MCF 10A (cell line): ENCODE measurements around the gene TMEM120A. TPM values are rescaled to one million over a fixed set of nuclear protein-coding genes. Genes with fewer than 3 reads are reported as not detected.
"Not testable (repeated sequence)": the region's sequence is repeated elsewhere in the genome, so short reads cannot be mapped to it uniquely, and the experiment has no call there.

Source experiments
- Bru-seq: library from RNA; stranded (reverse); fragments of 400-500 nt; gene quantifications from one replicate; lab custom pipeline; 2021; lab: Mats Ljungman, UMichigan
- BruChase-seq, 2 experiments: library from RNA; stranded (reverse); fragments of 400-500 nt; gene quantifications; one replicate each; lab custom pipeline; 2021; lab: Mats Ljungman, UMichigan
- BruUV-seq: library from RNA; stranded (reverse); fragments of 400-500 nt; replicated peaks from 2 replicates; lab custom pipeline; 2021; lab: Mats Ljungman, UMichigan
- CTCF ChIA-PET: fragments of 300-600 bp; sonication (Branson Sonifier 250); formaldehyde crosslinking; extraction: SDS; loops from one replicate; lab custom pipeline; 2021; ENCODE audit warnings: antibody characterized with exemption, inconsistent platforms; lab: Yijun Ruan, JAX
- POLR2A ChIA-PET: fragments of 300-600, 350-650 bp; sonication (Branson Sonifier 250); formaldehyde crosslinking; extraction: SDS; loops from one replicate; lab custom pipeline; 2020; ENCODE audit warnings: antibody characterized with exemption, inconsistent platforms; lab: Yijun Ruan, JAX
- DNase-seq: peaks from one replicate; pipeline ENCODE4 v3.0.0-alpha.2; 2018; ENCODE audit not compliant: unreplicated experiment
- H3K27ac Mint-ChIP-seq: one replicate; pipeline ENCODE4 v1.8.0; 2022; ENCODE audit warnings: mild to moderate bottlenecking, low read depth, mixed read lengths; ENCODE audit not compliant: unreplicated experiment
- H3K27me3 Mint-ChIP-seq: one replicate; pipeline ENCODE4 v1.8.0; 2022; ENCODE audit warnings: mixed read lengths; ENCODE audit not compliant: insufficient read depth, unreplicated experiment
- H3K36me3 Mint-ChIP-seq: one replicate; pipeline ENCODE4 v1.8.0; 2022; ENCODE audit warnings: mild to moderate bottlenecking, moderate library complexity, mixed read lengths; ENCODE audit not compliant: insufficient read depth, unreplicated experiment
- H3K4me1 Mint-ChIP-seq: one replicate; pipeline ENCODE4 v1.8.0; 2022; ENCODE audit warnings: mixed read lengths; ENCODE audit not compliant: insufficient read depth, unreplicated experiment
- H3K4me3 Mint-ChIP-seq: one replicate; pipeline ENCODE4 v1.8.0; 2022; ENCODE audit warnings: mild to moderate bottlenecking, moderate library complexity, mixed read lengths; ENCODE audit not compliant: unreplicated experiment
- H3K9me3 Mint-ChIP-seq: one replicate; pipeline ENCODE4 v1.8.0; 2022; ENCODE audit warnings: mixed read lengths; ENCODE audit not compliant: unreplicated experiment
- intact Hi-C: fragments of 100-400 bp; cut with micrococcal nuclease; formaldehyde crosslinking; loops from 2 replicates; pipeline ENCODE4 v1.14.1; 2022
- long read RNA-seq: library from polyadenylated mRNA; stranded (forward); transcript quantifications from one replicate; pipeline ENCODE4 v2.0.0, GENCODE V29; 2022
- total RNA-seq: library from RNA; stranded (reverse); gene quantifications from 2 replicates; pipeline ENCODE4 v1.2.3, GENCODE V29; 2022
- TF ChIP-seq, protein P1 (sequence below): fragments of 200-600 bp; IDR thresholded peaks from one replicate; pipeline ENCODE4 v1.8.0; 2022; ENCODE audit warnings: antibody characterized with exemption, mild to moderate bottlenecking; ENCODE audit not compliant: unreplicated experiment

TMEM120A gene
- 19.3 and 19.4 TPM in 2 replicates for total RNA-seq
- Bru-seq, nascent RNA: percentile 47 among the genes with signal in this experiment
- percentile 68 among the genes with signal in this experiment for BruChase-seq, experiment 1, labeled RNA remaining after a 6-hour chase
- BruChase-seq, experiment 2, labeled RNA remaining after a 2-hour chase: percentile 60 among the genes with signal in this experiment
- long read RNA-seq, transcript TMEM120A-214 (12 exons, 1,456 nt): major isoform, 22 of 60 reads
- long read RNA-seq, partial matches to known transcripts: 4 of 60 reads
- long read RNA-seq, other reads (novel, unspliced or antisense): 33 of 60 reads

DNA sequence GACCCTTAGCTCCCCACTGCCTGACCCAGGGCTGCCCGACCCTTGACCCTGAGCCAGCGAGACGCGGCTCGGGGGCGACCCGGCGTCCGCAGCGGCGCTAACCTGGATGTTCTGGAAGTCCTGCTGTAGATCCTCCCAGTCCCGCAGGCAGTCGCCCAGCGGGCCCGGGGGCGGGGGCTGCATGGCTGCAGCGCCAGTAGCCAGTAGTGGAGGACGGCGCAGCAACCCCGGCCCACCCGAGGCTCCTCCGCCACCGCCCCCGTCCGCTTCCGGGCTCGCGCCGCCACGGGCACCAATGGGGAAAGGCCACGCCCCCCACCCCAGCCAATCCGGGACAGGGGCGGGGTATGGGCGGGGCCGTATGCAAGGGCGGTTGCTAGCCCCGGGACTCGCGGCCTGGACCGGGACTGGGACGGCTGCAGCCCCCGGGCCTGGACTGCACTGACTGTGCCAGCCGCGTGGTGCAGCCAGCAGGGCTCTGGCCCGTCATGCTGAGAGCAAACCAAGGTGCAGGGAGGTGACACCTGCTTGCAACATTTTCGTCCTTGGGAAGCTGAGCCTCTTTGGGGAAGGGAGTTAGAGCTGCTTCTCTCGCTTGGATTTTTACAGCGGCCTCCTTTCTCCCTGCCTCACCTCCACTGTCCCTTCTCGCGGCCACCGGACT, at the start of gene TMEM120A:
Gene TMEM120A (minus strand): TSS at position 208 of the 664 bp plus-strand sequence. CDS start 25 bp downstream, at position 183.
- Mint-ChIP-seq H3K27ac (peak within 1 kb of the TSS; percentile 31), H3K4me3 (peak within 1 kb of the TSS; percentile 72), H3K4me1 (peaks cover 17% of the 10 kb centered on the region), H3K9me3 (no peaks in the 10 kb centered on the region), H3K36me3 (peaks cover 14% of the 10 kb centered on the region), H3K27me3 (no peaks in the 10 kb centered on the region)
- intact Hi-C loops: no loop called here
- DNase-seq: peak; percentile 92
- POLR2A ChIA-PET: interaction anchor here (0.6 to 1.8 kb wide), 4 partner anchors 53 to 162 kb away, joined by 3 to 5 read pairs (median 4); partner anchors contain the start of gene STYXL1
- TF ChIP-seq, protein P1, sequence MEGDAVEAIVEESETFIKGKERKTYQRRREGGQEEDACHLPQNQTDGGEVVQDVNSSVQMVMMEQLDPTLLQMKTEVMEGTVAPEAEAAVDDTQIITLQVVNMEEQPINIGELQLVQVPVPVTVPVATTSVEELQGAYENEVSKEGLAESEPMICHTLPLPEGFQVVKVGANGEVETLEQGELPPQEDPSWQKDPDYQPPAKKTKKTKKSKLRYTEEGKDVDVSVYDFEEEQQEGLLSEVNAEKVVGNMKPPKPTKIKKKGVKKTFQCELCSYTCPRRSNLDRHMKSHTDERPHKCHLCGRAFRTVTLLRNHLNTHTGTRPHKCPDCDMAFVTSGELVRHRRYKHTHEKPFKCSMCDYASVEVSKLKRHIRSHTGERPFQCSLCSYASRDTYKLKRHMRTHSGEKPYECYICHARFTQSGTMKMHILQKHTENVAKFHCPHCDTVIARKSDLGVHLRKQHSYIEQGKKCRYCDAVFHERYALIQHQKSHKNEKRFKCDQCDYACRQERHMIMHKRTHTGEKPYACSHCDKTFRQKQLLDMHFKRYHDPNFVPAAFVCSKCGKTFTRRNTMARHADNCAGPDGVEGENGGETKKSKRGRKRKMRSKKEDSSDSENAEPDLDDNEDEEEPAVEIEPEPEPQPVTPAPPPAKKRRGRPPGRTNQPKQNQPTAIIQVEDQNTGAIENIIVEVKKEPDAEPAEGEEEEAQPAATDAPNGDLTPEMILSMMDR: no peak
- no TSS peak for BruUV-seq
- CTCF ChIA-PET: interaction anchor here (0.8 kb wide), 1 partner anchor 27 kb away, joined by 3 read pairs; no protein-coding TSS in a partner anchor

DNA sequence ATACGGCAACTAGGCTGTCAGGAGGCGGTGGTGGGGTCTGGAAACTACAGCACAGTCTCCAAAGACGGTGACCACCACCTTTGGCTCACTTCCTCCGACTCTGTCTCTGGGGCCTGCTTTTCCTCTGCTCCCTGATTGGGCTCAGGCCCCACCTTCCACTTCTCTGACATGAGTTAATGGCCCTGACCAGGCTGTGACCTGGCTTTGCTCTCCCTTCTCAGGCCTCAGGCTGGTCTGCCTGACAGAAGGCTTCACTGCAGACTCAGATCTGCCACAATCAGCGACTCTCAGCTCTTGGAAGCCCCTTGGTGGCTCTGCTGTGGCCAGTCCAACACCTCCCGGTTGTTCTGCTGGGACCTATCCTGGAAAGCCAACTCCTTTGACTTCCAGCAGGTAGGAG, 45.7 kb upstream of the TMEM120A start:
- ChIA-PET CTCF (interaction anchor here (2.9 kb wide), 1 partner anchor 20 kb away, joined by 9 read pairs; no protein-coding TSS in a partner anchor), POLR2A (interaction anchor here (1.1 kb wide), 1 partner anchor 10 kb away, joined by 3 read pairs; no protein-coding TSS in a partner anchor)
- Mint-ChIP-seq H3K9me3 (no peaks in the 10 kb centered on the region), H3K4me3 (no peak overlapping the region), H3K27ac (no peak overlapping the region), H3K36me3 (peaks cover 19% of the 10 kb centered on the region), H3K27me3 (no peaks in the 10 kb centered on the region), H3K4me1 (peaks cover 13% of the 10 kb centered on the region)
- intact Hi-C loops: no loop called here
- TF ChIP-seq, protein P1: no peak
- no TSS peak for BruUV-seq
- no peak for DNase-seq

DNA sequence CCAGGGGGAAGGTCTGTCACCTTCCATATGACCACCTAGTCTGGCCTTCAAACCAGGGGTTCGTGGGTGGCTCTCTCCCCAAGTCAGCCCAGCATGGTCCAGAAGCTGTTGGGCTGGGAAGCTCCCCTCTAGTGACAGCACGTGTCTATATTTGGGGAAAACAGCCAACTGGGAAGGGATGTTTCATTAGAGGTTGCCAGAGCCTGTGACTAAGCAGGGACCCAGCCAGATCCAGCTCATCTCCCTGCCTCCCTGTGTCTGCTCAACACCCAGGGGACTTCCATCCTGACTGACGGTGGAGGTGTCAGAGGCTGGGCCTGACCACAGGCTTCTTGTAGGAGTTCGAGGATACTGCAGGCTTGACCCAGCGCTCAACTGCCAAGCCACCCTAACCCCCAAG, 42.9 kb upstream of the TMEM120A start:
- ChIA-PET POLR2A (interaction anchor here (0.7 to 1.7 kb wide), 2 partner anchors 10 to 121 kb away, joined by 3 to 8 read pairs; partner anchors contain the start of genes MDH2 and STYXL1), CTCF (interaction anchor here (0.9 to 2.1 kb wide), 3 partner anchors 17 to 141 kb away, joined by 3 to 5 read pairs (median 5); no protein-coding TSS in a partner anchor)
- Mint-ChIP-seq H3K4me3 (no peak overlapping the region), H3K27ac (no peak overlapping the region), H3K9me3 (no peaks in the 10 kb centered on the region), H3K4me1 (peaks cover 9% of the 10 kb centered on the region), H3K27me3 (no peaks in the 10 kb centered on the region), H3K36me3 (peaks cover 19% of the 10 kb centered on the region)
- TF ChIP-seq, protein P1: no peak
- BruUV-seq: no TSS peak
- intact Hi-C loops: no loop called here
- DNase-seq: peak; percentile 65

DNA sequence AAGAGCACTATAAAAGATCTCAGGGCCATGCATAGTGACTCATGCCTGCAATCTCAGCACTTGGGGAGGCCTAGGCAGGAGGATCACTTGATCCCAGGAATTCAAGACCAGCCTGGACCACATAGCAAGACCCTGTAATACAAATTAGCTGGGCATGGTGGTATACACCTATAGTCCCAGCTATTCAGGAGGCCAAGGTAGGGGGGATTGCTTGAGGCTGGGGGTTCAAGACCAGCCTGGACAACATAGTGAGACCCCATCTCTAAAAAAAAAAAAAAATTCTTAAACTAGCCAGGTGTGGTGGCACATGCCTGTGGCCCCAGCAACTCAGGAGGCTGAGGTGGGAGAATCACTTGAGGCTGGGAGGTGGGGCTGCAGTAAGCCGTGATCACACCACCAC, 37.6 kb upstream of the TMEM120A start:
- TF ChIP-seq, protein P1: no peak
- no peaks in the 10 kb centered on the region for H3K9me3 Mint-ChIP-seq
- H3K27me3 Mint-ChIP-seq: no peaks in the 10 kb centered on the region

DNA sequence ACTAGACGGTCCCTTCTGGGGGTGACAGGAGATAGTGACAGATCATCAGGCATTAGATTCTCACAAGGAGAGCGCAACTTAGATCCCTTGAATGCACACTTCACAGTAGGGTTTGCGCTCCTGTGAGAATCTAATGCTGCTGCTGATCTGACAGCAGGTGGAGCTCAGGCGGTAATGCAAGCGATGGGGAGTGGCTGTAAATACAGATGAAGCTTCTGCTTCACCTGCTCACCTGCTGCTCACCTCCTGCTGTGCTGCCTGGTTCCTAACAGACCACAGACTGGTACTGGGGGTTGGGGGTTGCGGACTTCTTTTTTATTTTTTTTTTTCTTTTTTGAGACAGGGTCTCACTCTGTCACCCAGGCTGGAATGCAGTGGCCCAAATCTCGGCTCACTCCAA, 35.3 kb upstream of the TMEM120A start:
- H3K27ac Mint-ChIP-seq, H3K27me3 Mint-ChIP-seq, H3K4me3 Mint-ChIP-seq, H3K9me3 Mint-ChIP-seq, intact Hi-C loops, DNase-seq, H3K4me1 Mint-ChIP-seq, BruUV-seq: not testable (repeated sequence)
- POLR2A ChIA-PET: interaction anchor here (0.9 kb wide), 1 partner anchor 138 kb away, joined by 4 read pairs; no protein-coding TSS in a partner anchor
- peaks cover 21% of the 10 kb centered on the region for H3K36me3 Mint-ChIP-seq
- CTCF ChIA-PET: interaction anchor here (1.6 kb wide), 1 partner anchor 9 kb away, joined by 10 read pairs; no protein-coding TSS in a partner anchor

More for the DNA sequence above, 37.6 kb upstream of the TMEM120A start:
- H3K4me1 Mint-ChIP-seq: no peaks in the 10 kb centered on the region
- peaks cover 4% of the 10 kb centered on the region for H3K36me3 Mint-ChIP-seq
- no peak overlapping the region for H3K27ac Mint-ChIP-seq
- no peak overlapping the region for H3K4me3 Mint-ChIP-seq
- CTCF ChIA-PET: interaction anchor here (0.6 kb wide), 1 partner anchor 10 kb away, joined by 4 read pairs; no protein-coding TSS in a partner anchor
- no peak for DNase-seq
- POLR2A ChIA-PET: no interaction called here
- intact Hi-C loops: no loop called here
- BruUV-seq: no TSS peak
